Body of pancreas (tissue), 4 donors: ENCODE measurements around the gene RSPH9.

Source experiments
- POLR2A ChIP-seq, 3 donors: fragments of 450-650 bp; IDR thresholded peaks; one replicate each; pipeline ENCODE4 v1.6.1; 2016; ENCODE audit warnings: antibody characterized with exemption in 3 of 3, mild to moderate bottlenecking in 2 of 3
- TF ChIP-seq, protein P1 (sequence below), 7 experiments: fragments of 450-650 bp in 4 of 7; fragments of 200-600 bp in 3 of 7; sonication (generic) in 3 of 7; IDR thresholded peaks; one replicate each; pipeline ENCODE4 v1.5.1; 2016 to 2019; ENCODE audit warnings: antibody characterized with exemption in 7 of 7

DNA sequence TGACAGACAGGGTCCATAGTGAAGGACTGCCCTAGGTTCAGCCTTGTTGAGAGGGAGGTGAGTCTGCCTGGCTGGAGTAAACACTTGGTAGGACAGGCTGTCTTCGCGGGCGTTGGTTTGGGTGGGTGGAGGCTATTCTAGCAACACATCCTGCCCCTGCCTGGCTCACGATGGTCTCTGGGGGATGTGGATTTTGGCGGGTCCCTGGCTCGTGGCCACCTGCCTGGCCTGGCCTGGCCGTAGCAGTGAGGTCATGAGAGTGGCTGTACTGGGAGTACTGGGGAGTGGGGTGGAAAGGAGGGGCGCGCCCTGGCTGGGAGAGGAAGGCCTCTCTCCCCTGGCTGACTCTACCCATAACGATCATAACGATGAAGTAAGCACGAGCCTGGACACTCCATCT is 73.0 kb downstream of the RSPH9 start:
- TF ChIP-seq, protein P1, sequence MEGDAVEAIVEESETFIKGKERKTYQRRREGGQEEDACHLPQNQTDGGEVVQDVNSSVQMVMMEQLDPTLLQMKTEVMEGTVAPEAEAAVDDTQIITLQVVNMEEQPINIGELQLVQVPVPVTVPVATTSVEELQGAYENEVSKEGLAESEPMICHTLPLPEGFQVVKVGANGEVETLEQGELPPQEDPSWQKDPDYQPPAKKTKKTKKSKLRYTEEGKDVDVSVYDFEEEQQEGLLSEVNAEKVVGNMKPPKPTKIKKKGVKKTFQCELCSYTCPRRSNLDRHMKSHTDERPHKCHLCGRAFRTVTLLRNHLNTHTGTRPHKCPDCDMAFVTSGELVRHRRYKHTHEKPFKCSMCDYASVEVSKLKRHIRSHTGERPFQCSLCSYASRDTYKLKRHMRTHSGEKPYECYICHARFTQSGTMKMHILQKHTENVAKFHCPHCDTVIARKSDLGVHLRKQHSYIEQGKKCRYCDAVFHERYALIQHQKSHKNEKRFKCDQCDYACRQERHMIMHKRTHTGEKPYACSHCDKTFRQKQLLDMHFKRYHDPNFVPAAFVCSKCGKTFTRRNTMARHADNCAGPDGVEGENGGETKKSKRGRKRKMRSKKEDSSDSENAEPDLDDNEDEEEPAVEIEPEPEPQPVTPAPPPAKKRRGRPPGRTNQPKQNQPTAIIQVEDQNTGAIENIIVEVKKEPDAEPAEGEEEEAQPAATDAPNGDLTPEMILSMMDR (IDR thresholded peaks at IDR 0.05) = no peak
- no peak for TF ChIP-seq POLR2A (IDR thresholded peaks at IDR 0.05)
